GM12892 (cell line): ENCODE data around the gene PRR36.

ENCODE experiments used
- DNase-seq: peaks from one replicate; pipeline ENCODE4 v3.0.0; 2011; ENCODE audit not compliant: insufficient read length
- FAIRE-seq: peaks from 2 replicates; lab custom pipeline; 2011; peaks lifted over from hg19 to GRCh38; lab: Jason Lieb, UNC
- POLR2A ChIP-seq: IDR thresholded peaks from 2 replicates; pipeline ENCODE4 v1.6.1; 2011; ENCODE audit warnings: low read depth, low read length, control low read depth
- POLR2AphosphoS5 ChIP-seq: IDR thresholded peaks from 2 replicates; pipeline ENCODE4 v1.6.1; 2011; ENCODE audit warnings: low read depth, low read length, control low read depth
- TAF1 ChIP-seq: IDR thresholded peaks from 2 replicates; pipeline ENCODE4 v1.6.1; 2011; ENCODE audit warnings: low read depth, mild to moderate bottlenecking, control low read depth, low read length, borderline replicate concordance

Gene PRR36

DNA sequence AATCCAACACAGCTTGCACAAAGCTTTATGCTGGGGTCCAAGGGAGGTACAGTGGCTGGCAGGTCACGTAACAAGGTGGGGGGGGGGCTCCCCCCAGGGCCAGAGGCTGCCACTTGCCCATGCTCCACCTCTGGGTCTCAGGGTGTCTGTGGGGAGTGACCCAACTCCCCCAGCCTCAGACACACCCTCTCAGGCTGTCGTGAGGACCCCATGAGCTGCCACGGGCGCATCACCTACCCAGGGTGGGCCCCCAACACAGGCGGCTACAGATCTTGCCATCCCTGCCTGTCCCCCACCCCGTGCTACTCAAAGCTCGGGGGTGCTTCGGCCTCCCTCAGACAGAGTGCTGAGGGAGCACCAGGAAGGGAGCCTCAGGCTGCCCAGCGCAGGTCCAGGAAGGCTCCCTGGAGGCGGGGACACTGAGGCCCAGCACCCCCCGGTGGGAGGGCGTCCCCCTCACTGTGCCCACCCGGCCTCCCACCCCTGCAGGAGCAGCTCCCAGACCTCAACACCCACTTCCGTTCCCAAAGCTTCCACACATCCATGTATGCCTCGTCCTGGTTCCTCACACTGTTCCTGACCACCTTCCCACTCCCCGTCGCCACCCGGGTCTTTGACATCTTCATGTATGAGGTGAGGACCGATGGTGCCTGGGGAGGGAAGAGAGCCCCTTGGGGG, 23.1 kb downstream of the PRR36 start:
- TF ChIP-seq TAF1 (no peak), POLR2AphosphoS5 (no peak), POLR2A (no peak)
- FAIRE-seq (no peak), DNase-seq (no peak)

DNA sequence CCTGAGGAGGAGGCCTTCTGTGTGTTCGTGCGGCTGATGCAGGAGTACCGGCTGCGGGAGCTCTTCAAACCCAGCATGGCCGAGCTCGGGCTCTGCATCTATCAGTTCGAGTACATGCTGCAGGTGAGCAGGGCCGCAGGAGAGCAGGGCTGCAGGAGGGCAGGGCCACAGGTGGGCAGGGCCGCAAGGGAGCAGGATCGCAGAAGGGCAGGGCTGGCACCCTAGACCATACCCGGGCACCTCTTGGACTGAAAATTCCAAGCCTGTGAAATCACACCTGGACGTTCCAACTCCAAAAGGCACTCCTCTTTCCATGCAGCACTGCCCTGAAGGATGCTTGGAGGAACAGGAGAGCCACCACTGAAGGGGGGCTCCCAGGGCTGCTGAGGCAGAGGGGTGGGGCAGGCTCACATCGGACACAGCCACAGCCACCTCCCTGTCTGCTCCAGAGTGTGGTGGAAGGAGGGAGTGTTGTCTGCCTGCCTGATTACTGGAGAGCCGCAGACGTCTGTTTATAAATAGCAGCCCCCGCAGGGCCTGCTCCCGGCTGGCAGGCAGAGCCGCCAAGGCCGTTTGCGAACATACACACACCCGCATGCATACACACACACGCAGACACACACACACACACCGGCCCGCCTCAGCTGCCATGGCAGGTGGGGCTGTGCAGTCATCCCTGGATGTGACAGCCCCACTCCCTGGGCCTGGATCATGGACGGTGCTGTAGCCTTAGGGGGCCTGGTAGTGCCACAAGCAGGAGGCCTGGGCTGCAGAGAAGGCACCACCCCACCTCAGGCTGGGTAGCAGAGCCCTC, 24.0 kb downstream of the PRR36 start:
- TF ChIP-seq POLR2AphosphoS5 (no peak), POLR2A (no peak), TAF1 (no peak)
- no peak for FAIRE-seq
- no peak for DNase-seq

DNA sequence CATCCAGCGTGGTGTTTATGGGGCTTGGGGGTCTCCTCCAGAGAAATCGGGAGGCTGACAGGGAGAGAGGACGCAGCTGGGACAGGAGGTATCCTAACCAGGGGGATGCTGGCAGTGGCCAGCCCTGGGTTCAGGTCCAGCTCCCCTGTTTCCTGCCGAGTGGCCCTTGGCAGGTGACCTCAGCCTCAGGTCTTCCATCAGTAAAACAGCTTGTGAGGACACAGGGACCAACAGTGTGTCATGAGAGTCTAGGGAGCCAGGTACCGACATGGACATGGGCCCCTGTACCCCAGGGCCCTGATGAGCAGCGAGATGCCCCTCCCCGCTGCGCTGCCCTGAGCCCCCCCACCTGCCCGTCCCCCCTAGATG, 24.6 kb downstream of the PRR36 start:
- FAIRE-seq = no peak
- TF ChIP-seq POLR2A (no peak), TAF1 (no peak), POLR2AphosphoS5 (no peak)

GRCh38 chr19:7848779-7849457, 25.3 kb downstream of the PRR36 start:
- FAIRE-seq = no peak
- DNase-seq = no peak
- TF ChIP-seq TAF1 = no peak
- TF ChIP-seq POLR2A = no peak
- no peak for TF ChIP-seq POLR2AphosphoS5

More for the DNA sequence above, 24.6 kb downstream of the PRR36 start:
- DNase-seq = no peak

GRCh38 chr19:7847664-7848063, 26.5 kb downstream of the PRR36 start:
- TF ChIP-seq TAF1 (no peak), POLR2A (no peak), POLR2AphosphoS5 (no peak)
- FAIRE-seq (no peak), DNase-seq (no peak)

- DNase-seq = no peak
- TF ChIP-seq TAF1 (no peak), POLR2AphosphoS5 (no peak), POLR2A (no peak)
Measured at GRCh38 chr19:7846155-7846646, 28.0 kb downstream of the PRR36 start.

DNA sequence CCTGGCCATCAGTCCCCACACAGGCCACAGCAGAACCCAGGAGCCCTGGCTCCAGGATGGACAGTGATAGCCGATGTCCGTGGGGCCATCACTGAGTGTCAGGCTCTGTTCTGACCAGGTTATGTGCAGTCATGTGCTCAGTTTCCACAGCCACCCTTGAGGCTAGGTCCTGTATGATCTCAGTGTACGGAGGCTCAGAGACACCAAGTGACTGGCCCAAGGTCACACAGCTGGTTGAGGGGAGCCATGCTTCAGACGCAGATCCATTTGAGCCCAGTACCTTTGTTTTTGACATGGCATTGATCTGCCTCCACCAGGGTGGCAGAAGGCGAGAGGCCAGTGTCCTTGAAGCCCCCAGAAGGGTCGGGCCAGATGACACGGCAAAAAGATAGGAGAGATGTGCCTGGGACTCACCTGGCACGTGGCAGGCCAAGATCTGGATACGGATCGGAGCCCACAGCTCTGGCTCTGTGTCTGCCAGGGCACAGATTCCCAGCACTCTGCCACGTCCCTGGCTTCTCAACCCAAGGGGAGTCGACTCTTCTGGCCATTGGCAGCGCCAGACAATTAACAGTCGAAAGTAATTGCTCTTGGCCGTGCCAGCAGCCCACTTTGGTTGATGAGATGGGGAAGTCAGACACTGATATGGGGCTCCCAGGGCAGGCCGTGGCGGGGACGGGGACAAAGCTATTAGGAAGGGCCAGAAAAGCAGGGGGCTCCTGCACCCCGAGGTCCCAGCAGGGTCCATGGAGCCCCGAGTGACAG, 28.6 kb downstream of the PRR36 start:
- no peak for FAIRE-seq
- TF ChIP-seq POLR2A (no peak), TAF1 (no peak), POLR2AphosphoS5 (no peak)
- DNase-seq = no peak

More at GRCh38 chr19:7846155-7846646, 28.0 kb downstream of the PRR36 start:
- FAIRE-seq = no peak

DNA sequence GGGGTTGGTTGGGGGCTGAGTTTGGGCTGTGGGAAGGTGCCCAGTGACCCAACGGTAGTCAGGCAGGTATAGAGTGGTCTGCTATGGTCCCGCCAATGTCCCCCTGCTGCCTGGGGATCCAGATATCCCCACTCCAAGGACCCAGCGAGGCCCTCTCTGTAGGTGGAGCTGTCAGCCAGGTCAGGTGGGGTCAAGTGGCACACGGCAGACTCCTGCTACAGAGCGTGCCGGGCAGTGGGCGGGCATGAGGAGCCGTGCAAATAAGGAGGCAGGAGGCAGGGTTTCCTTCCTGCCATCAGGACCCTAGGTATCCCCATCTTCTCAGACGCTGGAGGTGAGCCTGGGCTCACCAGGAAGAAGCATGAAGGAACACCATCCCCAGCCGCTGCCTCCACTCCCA, 29.2 kb downstream of the PRR36 start:
- TF ChIP-seq POLR2AphosphoS5 (no peak), POLR2A (no peak), TAF1 (no peak)
- no peak for DNase-seq
- FAIRE-seq = no peak

GRCh38 chr19:7844405-7844804, 29.8 kb downstream of the PRR36 start:
- no peak for FAIRE-seq
- no peak for TF ChIP-seq POLR2A
- no peak for TF ChIP-seq POLR2AphosphoS5
- TF ChIP-seq TAF1 = no peak
- no peak for DNase-seq

DNA sequence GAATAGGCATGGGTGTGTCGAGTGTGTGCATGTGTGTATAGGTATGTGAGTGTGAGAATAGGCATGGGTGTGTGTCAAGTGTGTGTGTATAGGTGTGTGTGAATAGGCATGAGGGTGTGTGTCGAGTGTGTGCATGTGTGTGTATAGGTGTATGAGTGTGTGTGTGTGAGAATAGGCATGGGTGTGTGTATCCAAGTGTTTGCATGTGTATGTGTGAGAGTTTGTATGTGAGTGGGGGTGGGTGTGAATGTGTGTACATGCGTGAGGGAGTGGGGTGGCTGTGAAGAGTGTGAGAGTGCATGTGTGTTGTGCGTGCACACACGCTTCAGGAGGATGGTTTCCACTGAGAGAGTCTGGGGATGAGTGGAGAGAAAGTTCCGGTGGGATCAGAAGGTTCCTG, 30.7 kb downstream of the PRR36 start:
- FAIRE-seq (peak; percentile 5), DNase-seq (no peak)
- TF ChIP-seq TAF1 (no peak), POLR2AphosphoS5 (no peak), POLR2A (no peak)

- TF ChIP-seq POLR2A (no peak), POLR2AphosphoS5 (peak; percentile 36; the same call in 1 of the 2 replicates), TAF1 (no peak)
- DNase-seq (no peak), FAIRE-seq (peak; percentile 14)
Measured at GRCh38 chr19:7842661-7843294, 31.4 kb downstream of the PRR36 start.
